IPS DF 4.7 (cell line): ENCODE measurements around the gene G3BP1.
"Not testable (repeated sequence)": the region's sequence is repeated elsewhere in the genome, so short reads cannot be mapped to it uniquely, and the experiment has no call there.

ENCODE experiments used
- DNase-seq: peaks from one replicate; pipeline ENCODE4 v3.0.0-alpha.2; 2013; ENCODE audit warnings: low spot score; ENCODE audit errors: extremely low read depth

Gene G3BP1

DNA sequence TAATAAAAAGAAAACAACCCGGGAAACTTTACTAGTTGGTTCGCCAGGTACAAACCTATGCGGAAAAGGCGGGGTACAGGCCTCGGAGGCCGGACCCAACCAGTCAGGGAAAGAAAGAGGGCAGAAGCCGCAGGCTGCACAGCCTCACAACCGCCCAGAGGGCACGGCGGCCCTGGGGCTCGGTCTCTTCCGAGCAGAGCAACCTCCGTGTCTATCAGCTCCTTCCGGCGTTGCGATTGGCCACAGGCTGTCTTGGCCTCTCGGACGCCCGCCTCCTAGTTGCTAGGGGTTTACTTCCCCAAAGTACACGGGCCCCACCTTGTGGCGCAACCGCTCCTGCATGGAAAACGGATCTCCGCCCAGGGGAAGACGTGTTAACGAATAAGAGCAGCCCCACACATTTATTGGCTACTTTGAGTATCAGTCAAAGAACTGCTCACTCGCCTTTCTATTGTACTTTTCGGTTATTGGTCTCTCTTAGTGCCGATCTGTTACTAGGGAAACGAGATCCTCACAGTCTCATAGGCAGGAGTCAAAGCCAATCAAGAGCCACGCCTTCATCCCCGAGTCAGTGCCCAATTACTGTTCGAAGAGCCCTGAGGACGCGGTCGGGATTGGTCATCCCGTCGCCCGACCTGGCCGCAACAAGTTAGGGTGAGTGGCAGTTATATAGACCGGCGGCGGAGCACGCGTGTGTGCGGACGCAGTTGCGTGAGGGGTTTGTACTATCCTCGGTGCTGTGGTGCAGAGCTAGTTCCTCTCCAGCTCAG is at the start of gene G3BP1:
G3BP1 (plus strand) TSS at position 696 of the 770 bp plus-strand sequence. CDS start 14,667 bp downstream, outside the sequence.
- peak; percentile 100 for DNase-seq

DNA sequence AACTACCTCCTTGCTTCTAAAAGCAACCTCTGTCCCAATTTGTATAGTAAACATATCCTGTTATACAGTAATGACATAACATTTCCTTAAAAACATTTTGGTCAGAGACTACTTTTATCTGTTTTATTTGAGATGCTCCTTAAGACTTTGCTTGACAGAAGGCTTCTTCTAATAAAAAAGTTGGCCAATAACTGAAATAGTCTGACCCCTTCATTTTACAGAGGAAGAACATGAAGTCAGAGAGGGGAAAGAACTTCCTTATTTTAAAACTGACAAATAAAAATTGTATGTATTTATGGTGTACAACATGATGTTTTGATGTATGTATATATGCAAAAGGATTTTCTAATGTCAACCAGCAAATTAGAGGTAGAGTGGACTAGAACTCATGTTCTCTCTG is 49.2 kb upstream of the G3BP1 start:
- DNase-seq, result no peak

DNA sequence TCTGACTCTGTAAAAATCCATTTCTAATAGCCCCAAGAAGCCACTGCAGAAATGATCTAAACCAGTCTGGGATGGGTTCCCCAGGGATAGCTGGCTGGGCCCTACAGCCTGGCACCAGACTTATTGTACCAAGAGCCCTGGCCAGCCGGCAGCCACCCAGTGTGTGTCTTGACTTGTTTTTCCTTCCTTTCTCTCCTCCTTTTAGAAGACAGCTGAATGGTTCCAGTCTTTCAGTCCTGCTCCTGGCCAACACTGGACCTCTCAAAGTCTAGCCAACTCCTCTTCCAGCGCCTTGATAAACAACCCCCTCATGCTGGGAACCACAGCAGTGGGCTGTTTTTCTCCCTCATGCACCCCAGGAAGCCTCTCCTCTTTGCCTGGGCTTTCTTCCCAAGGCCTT is 47.4 kb upstream of the G3BP1 start:
- no peak for DNase-seq

DNA sequence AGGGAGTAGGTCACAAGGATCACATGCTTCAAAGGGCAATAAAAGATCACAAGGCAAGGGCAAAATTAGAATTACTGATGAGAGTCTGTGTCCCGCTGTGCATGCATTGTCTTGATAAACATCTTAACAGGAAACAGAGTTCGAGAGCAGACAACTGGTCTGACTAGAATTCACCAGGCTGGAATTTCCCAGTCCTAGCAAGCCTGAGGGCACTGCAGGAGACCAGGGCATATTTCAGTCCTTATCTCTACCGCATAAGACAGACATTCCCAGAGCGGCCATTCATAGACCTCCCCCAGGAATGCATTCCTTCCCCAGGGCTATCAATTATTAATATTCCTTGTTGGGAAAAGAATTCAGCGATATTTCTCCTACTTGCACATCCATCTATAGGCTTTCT is 42.2 kb upstream of the G3BP1 start:
- DNase-seq, result not testable (repeated sequence)

DNA sequence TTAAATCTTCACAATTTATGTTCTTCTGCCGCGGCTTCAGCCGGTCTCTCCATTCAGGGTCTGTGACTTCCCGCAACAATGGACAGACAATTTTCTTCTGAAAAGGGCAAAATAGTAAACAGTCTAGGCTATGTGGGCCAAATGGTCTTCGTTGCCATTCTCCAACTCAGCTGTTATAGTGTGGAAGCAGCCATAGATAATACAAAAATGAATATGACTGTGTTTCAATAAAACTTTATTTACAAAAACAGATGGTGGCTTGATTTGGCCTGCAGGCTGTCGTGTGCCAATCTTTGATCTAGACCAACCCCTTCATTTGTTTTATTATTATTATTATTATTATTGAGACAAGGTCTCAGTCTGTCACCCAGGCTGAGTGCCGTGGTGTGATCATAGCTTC is 41.4 kb upstream of the G3BP1 start:
- DNase-seq, result no peak

DNA sequence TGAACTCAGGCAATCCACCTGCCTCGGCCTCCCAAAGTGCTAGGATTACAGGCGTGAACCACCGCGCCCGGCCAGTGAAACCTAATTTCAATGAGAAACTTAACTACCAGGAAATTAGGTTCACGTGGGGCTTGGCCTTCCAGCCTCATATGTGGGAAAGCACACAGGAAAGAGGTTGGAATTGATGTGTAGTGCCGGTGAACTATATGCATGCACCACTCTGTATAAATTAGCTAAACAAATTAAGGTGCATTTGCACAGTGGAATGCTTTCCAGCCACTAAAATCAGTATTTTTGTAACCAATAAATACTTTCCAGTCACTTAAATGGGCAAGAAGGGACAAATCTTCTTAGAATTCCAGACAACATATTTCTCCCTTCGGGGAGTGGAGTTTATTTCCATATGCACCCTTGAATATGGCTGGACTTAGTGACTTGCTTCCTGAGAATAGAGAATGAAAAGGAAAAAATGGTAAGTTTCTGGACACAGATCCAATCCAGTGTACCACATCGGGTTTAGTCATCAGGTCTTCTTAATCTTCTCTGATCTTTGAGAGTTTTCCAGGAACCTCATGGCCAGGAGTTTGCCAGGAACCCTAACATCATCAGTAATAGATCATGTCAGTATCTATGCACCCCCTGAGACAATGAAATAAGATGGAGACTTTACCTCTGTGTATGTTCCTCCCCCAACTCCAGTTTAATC is 38.2 kb upstream of the G3BP1 start:
- no peak for DNase-seq

DNA sequence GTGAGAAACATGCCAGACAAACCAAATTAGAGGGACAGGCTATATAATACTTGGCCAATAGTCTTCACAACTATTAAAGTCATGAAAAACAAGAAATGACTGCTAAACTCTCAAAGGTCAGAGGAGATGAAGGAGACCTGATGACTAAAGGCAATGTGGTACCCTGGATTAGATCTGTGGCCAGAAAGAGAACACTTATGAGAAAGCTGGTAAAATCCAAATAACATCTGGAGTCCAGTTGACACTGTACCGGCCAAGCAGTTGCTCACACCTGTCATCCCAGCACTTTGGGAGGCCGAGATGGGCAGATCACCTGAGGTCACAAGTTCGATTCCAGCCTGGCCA is 37.7 kb upstream of the G3BP1 start:
- no peak for DNase-seq

DNA sequence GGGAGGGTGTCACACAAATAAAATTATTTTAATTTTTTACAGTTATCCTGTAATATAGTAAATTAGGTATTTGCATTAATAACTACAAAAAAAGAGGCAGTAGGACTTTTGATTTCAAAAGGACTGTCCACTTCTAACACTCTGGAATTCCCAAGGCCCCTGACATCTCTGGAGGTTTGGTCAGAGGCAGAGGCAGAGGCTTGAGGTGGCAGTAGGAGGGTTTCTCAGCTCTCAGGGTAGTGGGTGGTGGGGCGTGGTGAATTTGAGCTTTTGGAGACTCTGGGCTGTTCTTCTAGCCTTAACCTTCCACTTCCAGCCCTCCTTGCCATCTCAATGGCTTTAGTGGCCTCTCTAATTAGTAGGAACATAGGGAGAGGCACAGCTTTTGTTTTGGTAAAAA is 36.1 kb upstream of the G3BP1 start:
- DNase-seq, result no peak

DNA sequence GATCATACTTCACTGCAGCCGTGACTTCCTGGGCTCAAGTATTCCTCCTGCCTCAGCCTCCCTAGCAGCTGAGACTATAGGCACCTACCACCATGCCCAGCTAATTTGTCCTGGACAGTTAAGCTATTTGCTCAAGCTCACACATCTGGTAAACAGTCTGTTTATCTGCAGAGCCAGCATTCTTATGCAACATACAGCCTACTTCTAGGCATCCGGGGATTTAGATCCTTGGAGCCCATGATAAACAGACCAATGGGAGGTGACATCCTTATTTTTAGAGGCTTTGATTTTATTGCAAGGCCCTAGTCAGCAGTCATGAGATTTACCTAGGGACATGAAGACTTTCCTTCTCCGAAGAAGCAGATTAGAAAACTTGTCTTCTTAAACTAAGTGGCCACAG is 34.3 kb upstream of the G3BP1 start:
- DNase-seq, result no peak

DNA sequence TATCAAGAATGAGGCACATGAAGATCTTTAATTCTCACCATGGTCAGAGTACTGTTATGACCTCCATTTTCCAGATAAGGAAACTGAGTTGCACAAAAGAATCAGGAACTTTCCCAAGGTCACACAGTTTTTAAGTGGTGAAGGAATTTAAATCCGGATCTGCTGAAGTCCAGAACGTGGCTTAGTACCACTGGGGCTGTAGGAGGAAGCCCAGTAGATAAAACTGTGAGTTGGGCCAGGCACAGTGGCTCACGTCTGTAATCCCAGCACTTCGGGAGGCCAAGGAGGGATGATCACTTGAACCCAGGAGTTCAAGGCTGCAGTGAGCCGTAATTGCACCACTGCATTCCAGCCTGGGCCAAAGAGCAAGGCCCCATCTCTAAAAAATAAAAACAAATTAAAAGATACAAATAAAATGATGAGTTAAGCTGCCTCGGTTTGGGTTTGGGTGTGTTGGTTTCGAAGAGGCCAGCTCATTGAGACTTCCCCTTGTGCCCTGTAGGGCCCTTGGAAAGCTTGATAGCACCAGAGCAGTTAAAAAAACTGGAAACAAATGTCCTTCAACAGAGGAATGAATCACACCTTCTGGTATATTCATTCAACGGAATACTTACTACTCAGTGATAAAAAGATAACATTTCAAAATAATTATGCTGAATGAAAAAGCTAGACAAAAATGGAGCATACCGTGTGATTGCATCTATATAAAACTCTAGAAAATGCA is 33.5 kb upstream of the G3BP1 start:
- DNase-seq, result no peak

DNA sequence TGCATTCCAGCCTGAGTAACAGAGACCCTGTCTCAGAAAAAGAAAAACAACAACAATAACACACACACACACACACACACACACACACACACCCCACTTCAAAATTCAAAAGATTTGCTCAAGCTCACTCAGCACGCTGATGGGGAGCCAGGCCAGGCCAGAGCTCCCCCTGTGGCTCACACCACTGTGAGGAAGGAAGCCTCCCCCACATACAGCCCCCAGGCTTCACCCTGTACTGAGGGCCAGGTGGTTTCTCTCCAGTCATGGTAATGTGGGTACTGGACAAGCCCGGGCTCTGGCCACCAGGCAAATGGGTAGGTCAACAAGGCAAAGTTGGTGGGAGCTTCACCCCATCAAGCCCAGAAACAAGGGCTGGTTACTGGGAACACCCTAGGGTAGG is 32.4 kb upstream of the G3BP1 start:
- no peak for DNase-seq

DNA sequence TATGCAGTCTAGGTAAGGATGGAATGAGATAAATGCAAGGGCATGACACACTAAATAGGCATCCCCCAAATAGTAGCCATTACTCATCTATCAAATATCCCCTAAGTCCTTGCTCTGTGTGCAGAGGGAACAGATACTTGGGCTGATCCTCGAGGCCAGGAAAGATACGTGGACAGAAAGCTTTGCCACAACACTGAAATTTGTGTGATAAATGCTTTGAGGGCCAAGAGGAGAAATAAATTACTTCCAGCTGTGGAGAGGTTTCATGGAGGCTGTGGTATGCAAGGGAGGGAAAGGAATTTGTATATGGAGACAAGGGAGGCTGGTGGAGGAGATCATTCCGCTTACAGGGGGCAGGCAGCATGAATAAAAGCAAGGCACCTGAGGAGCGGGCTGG is 31.8 kb upstream of the G3BP1 start:
- no peak for DNase-seq

DNA sequence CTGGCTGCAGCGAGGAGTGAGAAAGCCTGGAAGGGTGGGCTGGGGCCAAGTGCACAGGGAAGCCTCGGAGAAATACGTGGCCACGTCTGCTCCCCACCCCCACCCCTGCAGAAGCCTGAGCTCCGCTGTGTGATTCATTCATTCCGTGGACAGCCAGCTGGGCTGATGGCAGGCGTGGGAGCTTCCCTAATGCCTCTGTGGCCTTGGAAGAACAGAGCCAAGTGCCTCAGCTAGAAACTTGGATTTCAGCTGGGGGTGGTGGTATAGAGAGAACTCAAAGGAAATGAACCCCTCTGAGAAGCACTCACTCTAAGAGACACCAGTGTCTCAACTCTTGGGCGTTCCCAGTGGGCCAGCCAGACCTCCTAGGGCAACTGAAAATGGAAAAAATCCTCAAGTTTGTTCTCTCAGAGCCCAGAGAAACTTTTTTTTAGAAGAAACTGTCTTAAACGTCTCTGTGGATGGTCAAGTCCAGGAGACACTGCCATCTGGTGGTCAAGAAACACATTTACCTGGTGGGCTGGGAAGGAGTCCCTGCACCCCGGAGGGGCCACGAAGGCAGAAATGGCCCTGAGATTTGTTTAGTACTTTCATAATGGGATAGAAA is 31.3 kb upstream of the G3BP1 start:
- no peak for DNase-seq

DNA sequence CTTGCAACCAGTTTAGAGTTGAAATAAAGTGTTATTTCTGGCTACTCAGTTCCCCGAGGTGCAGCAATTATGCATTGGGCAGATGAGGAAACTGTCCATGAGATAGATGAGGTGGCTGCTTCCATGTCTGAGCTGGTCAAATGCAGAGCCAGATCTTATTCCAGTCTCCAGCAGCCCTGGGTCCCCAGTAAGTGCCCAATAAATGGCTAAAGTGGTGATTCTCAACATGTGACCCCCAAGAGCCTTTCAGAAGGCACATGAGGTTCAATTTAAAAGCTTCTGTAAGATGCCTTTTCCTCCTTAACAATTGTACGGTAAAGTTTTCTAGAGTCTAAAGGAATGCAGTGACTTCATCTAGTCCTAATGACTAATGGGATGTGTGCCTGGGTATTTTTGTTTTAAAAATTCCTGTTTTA is 30.8 kb upstream of the G3BP1 start:
- DNase-seq, result no peak

DNA sequence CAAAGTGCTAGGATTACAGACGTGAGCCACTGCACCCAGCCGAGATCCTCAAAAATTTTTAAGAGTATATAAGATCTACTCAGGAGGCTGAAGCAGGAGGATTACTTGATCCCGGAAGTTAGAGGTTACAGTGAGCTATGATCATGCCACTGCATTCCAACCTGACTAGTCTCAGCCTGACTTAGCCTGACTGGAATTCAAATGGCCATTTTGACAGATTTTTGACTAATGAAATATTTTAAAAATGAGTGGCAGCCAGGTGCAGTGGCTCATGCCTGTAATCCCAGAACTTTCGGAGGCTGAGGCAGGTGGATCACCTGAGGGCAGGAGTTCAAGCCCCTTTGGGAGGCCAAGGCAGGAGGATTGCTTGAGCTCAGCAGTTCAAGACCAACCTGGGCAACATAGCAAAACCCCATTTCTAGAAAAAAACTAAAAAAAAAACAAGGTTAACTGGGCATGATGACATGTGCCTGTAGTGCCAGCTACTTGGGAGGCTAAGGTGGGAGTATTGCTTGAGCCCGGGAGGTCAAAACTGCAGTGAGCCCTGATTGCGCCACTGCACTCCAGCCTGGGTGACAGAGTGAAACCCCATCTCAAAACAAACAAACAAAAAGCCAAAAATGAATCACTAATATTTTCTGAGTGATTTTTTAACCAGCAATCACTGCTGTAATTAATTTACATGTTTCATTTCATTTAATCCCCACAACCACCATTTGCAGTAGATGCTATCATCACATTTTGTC is 29.9 kb upstream of the G3BP1 start:
- DNase-seq, result no peak

DNA sequence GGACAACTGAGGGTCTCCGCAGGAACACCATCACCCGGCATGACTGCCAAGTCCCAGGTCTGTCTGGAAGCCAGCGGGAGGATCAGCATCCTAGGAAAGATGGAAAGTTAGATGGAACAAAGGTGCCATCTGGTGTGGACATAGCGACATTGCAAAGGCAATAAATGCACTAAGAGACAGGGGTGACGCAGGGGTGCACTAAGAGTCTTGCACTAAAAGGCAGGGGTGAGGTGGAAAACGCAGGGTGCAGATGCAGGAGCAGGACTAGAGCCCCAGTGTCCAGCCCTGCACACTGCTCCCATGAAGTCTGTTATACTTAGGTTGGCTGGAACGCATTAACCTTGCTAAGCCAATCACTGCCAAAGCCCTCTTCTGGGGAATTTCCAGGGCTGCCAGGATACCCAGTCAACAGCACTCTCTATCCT is 28.9 kb upstream of the G3BP1 start:
- no peak for DNase-seq

DNA sequence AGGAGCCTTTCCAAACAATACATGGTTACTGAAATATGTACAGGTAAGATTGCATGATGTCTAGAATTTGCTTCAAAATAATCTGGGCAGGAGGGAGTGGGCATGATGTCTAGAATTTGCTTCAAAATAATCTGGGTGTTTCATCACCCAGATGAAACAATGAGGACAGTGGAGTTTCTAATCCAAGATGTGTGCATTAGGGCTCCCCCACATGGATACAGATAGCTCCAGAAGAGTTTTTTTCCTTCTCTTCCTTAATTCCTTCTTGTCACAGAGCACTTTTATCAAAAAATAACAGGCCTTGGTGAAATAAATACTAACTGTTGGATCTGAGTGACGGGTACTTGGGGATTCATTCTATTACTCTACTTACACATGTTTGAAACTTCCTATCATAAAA is 28.2 kb upstream of the G3BP1 start:
- DNase-seq, result no peak

DNA sequence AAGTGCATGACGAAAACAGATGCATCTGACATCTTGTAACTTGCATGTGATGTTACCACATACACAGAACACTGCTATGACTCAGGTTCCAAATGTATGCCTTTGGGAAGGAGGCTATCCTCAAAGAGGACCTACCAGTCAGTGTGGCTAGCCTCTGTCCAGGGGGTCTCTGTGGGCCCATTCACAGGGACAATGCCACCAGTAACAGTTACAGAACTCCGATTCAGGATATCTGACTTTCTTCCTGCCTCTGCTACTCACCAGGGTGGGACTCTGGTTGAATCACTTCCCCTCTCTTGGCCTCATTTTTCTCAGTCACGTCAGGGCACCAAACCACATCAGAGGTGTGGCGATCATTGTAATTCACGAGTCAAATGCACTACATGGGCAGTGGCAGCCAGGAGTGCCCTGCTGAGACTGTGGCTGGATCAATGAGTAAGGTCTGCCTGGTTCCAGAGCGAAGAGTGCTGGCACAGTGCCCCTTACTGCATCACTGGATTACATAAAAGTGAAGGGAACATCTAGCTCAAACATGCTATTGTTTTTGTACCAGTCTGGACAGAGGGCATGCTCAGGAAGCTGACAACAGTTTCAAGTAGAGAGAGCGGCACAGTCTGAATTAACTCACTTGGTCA is 26.6 kb upstream of the G3BP1 start:
- DNase-seq, result no peak

DNA sequence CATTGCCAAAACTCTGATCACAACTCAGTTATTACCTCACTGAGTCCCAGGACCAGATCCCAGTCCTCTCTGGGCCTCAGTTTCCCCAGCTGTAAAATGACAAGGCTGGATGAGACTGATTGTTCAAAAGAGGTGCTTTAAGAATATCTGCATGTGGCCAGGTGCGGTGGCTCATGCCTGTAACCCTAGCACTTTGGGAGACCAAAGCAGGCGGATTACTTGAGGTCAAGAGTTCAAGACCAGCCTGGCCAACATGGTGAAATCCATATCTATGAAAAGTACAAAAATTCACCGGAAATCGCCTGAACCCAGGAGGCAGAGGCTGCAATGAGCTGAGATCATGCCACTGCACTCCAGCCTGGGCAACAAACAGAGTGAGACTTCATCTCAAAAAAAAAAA is 21.6 kb upstream of the G3BP1 start:
- DNase-seq, result no peak

DNA sequence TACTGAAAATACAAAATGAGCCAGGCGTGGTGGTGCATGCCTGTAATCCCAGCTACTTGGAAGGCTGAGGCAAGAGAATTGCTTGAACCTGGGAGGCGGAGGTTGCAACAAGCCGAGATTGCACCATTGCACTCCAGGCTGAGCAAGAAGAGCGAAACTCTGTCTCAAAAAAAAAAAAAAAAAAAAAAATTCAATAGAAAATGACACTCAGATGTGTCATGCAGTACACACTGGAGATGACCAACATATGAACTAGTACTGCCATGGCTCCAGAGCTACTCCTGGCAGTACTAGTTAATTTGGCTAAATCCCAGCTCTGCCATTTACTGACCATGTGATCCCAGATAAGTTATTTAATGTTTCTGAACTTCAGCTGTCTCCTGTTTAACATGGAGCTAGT is 20.7 kb upstream of the G3BP1 start:
- DNase-seq, result no peak

DNA sequence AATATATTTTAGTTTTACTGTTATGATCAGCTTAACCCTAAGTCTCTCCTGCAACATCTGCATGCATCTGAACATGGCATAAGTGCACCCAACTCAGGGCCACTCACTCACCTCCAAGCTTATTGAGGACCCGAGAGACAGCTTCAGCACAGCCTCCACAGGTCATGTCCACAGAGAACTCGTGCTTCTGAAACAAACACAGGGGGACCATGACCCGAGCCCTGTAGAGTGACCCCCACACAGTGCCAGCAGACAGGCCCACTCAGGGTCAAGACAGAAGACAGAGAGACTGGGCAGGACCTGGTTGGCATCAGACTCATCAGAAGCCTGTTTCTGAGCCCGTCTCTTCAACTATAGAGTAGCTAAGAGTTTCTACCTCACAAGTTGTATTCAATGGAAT is 20.2 kb upstream of the G3BP1 start:
- DNase-seq, result no peak
